ENCODE data around the gene FASTKD3. TPM values are rescaled to one million over a fixed set of nuclear protein-coding genes. Genes with fewer than 3 reads are reported as not detected.

Gene FASTKD3
- total RNA-seq, 2 donors from 2014 or later, result 5.7 to 7.6 TPM

DNA sequence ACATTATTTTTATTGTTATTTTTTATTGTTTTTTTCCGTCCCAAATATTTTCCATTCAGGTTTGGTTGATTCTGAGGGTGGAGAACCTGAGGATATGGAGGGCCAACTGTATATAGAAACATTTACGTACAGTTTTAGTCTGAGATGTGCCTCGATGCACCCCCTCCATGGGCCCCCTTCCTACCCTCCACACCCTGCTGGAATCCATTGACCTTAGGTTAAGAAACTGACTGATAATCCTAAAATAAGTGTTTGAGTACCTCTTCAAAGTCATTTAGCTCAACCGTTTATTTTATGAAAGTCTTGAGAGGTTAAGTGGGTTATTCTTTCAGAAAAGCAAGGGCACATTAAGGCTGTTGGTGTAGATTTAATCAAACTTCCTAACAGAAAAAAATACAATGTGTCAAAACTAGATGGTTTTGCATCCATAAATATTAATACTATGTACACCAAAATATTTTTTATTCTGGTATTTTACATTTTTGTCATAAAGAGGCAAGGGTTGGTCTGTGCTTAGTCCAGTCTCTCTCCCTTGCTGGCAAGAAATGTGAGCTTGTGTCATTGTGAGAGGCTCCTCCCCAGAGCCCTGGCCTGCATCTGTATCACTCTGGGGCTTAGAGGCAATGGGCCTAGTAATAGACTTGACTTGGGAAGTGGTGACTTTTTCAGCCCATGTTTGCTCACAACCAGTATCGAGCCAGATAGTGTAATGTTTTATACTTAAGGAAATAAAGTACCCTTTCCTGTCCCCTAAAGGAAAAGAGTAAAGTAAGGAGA is 15.8 kb upstream of the FASTKD3 start:
- intact Hi-C loops (cut with DNase I), result no loop called here
- no peak for DNase-seq (ENCODE audit: low spot score)

DNA sequence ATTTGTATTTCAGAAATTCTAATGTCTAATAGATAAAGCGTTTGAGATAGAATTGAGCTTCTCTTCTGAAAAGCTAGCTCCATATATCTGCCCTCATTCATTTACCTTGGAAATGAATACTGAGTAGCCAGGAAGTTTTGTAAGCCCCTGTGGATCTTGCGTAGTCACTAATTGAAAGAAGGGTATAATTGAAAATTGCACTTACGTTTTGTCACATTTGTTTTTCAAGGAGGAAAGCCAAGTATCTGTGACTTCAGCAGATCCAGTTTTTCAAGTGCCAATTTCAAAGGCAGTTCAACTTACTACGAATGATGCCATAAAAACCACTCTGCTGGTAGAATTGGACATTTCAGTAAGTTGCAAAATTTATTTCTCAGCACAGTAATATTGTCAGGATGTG is 14.1 kb upstream of the FASTKD3 start:
- DNase-seq (ENCODE audit: low spot score), result no peak
- intact Hi-C loops (cut with DNase I), result no loop called here

DNA sequence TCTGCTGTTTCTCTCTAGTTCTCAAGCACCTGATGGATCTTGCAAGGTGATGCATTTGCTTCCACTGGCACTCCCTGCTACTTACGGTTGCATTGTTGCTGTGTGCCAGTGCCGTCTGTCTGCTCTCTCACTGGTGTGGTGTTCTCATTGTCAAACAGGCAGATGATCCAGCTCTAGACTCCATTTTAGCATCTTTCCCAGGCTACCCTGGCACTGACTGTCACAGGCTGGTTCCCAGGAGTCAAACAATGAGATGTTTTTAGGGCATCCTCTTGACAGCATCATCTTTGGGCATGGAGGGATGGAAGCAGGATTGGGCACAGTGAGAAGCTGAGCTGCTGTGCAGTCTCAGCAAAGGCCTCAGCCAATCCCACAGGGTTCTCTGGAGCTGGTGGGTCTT is 13.0 kb upstream of the FASTKD3 start:
- intact Hi-C loops (cut with DNase I), result no loop called here
- no peak for DNase-seq (ENCODE audit: low spot score)

DNA sequence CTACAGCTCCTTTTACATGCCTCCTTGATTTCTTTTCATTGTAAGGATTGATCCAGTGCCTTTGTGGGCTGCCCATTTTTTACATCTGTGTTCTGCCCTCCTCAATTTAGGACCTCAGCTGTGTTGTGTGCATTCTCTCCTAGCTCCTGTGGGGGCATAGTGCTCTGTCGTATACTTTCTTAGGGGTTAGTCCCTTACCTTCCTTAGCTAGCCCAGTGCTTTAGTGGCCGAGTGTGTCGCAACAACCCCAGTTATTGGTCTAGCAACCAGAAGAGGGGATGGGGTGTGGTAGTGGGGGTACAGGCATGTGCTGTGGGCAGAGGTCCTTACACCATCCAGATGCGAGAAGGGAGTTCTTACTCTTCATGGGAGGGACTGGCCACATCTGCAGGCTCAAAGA is 12.3 kb upstream of the FASTKD3 start:
- intact Hi-C loops (cut with DNase I), result no loop called here
- DNase-seq (ENCODE audit: low spot score), result no peak

DNA sequence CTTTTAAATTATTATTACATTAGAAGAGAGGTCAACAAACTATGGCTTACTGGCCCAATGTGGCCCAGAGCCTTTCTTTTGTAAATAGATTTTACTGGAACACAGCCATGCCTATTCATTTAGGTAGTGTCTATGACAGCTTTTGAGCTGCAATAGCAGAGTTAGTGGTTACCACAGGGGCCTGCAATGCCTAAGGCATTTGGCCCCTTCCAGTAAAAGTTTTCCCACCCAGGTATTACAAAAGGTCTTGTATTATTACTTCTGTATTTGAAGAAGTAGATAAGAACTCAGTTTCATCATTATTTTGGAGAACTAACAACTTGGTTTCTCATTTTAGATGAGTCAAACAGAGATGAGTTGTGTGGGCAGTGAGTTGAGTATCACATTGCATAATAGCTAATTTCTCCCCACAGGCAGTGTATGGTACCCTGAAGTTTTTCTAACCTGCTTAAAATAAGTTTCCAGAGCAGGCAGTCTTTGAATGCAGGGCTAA is 9.6 kb upstream of the FASTKD3 start:
- DNase-seq (ENCODE audit: low spot score), result no peak
- intact Hi-C loops (cut with DNase I), result no loop called here

DNA sequence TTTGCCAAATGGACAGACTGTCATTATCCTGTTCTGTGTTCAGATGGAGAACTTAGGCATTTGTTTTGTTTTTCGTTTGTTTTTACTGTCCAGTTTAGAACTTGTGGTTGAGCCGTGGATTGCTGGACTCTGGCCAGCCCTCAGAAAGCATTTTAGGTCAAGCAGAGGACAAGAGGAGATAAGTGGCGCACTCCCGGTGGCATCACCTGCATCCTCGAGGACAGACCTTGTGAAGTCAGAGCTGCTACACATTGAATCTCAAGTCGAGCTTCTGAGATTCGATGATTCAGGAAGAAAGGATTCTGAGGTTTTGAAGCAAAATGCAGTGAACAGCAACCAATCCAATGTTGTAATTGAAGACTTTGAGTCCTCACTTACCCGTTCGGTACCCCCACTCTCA is 9.0 kb upstream of the FASTKD3 start:
- no peak for DNase-seq (ENCODE audit: low spot score)
- intact Hi-C loops (cut with DNase I), result no loop called here

DNA sequence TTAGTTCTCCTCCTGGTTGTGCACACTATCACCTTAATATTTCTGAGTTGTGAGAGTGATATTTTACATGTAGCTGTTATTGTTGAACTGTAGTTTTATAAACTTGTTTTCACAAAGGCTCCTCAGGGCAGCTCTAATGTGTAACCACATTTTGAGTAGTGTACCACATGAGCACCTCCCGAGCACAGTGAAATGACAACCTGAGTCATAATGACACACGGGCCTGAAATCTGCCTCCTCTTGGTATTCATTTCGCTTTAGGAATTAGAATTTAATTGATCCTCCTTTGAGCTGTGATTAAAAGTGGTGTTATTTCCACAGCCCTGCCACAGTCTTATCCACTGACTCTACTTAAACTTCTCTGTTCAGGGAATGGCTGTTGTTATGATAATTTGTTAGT is 8.0 kb upstream of the FASTKD3 start:
- intact Hi-C loops (cut with DNase I), result no loop called here
- DNase-seq (ENCODE audit: low spot score), result no peak

DNA sequence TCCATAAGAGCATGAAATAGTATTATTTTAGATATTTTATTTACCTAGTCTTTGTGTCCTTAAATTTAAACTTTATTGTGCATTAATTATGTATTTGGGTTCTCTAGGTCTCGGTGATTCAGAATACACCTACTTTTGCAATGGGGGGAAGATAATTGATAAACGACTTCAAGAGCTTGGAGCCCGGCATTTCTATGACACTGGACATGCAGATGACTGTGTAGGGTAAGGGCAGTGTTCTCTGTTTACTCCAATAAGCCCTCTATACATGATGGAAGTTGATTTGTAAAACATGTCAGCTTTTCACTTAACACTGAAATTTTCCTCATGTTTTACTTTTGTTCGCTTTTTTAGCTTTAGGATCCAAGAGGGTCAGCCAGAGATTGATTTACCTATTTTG is 6.3 kb upstream of the FASTKD3 start:
- intact Hi-C loops (cut with DNase I), result no loop called here
- DNase-seq (ENCODE audit: low spot score), result no peak

DNA sequence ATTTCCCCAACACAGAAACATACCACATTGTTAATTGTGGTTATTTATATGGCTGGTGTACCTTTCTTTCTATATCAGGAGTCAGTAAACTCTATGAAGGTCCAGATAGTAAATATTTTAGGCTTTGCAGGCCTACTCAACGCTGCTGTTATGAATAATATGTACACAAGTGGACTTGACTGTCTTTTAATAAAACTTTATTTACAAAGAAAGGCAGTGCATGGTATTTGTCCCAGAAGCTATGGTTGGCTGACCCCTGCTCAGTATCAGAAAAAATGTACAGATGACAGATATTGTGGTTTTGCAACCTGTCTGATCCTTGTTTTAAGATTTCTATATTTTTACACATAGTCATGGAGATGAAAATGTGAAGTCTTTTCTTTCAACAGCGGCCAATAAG is 5.8 kb upstream of the FASTKD3 start:
- intact Hi-C loops (cut with DNase I), result no loop called here

DNA sequence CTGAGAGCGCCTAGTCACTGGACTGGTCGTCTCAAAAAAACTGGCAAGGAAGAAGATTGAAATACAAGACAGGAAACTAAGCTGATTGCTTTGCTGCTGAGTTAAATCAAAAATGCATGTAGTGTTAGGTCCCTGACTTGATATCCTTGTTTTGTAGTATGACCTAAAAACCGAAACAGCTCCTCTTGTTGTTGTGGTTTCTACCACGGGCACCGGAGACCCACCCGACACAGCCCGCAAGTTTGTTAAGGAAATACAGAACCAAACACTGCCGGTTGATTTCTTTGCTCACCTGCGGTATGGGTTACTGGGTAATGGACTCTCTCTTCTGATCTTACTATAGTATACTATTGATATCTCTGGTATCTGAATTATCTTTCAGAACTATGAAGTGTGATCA is 4.4 kb upstream of the FASTKD3 start:
- intact Hi-C loops (cut with DNase I), result no loop called here

More for the DNA sequence above, 5.8 kb upstream of the FASTKD3 start:
- DNase-seq (ENCODE audit: low spot score), result no peak

DNA sequence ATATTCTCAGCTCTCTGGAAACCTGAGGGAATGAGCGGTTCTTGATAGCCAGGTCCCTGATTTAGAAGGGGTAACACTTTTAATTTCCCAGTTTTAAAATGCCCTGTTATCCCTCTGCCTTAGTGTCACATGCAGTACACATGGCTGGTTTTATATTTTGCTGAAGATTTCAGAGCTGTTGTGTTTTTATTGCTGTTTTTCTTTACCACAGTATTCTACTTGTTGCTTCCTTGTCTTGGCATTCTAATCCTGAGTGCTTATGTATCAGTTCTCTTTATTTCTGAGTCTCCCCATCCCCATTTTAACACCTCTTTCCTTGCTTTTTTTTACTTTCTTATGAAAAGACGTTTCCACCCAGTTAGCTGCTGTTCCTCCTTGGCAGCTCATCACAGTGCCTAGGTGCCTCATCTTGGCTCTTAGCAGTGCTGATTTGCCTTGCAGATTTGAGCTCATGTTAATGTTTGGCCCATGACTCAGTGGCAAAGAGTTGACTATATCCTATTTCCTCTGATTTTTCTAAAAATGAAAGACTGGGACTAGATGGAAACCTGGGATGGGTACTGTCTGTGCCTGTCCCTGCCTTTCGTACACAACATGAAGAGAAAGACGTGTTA is 3.8 kb upstream of the FASTKD3 start:
- intact Hi-C loops (cut with DNase I), result no loop called here

More for the DNA sequence above, 4.4 kb upstream of the FASTKD3 start:
- DNase-seq (ENCODE audit: low spot score), result no peak

DNA sequence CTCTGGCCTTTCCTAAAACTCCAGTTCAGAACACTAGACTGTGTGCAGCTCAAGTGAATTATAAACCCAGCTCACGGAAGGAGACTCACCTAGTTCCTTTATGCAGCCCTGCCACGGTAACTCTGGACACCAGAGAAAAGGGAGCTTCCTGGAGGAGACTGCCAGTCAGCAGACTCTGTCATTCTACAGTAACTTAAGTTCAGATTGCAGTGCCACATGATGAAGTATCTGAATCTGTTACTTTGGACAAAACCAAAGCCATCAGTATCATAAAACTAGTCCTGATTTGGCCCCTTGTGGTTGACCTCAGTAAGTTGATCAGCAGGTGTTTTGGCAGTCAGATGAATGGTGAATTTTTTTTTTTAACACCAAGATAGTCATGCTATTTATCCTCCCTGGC is 2.8 kb upstream of the FASTKD3 start:
- no peak for DNase-seq (ENCODE audit: low spot score)

More for the DNA sequence above, 3.8 kb upstream of the FASTKD3 start:
- DNase-seq (ENCODE audit: low spot score), result no peak

DNA sequence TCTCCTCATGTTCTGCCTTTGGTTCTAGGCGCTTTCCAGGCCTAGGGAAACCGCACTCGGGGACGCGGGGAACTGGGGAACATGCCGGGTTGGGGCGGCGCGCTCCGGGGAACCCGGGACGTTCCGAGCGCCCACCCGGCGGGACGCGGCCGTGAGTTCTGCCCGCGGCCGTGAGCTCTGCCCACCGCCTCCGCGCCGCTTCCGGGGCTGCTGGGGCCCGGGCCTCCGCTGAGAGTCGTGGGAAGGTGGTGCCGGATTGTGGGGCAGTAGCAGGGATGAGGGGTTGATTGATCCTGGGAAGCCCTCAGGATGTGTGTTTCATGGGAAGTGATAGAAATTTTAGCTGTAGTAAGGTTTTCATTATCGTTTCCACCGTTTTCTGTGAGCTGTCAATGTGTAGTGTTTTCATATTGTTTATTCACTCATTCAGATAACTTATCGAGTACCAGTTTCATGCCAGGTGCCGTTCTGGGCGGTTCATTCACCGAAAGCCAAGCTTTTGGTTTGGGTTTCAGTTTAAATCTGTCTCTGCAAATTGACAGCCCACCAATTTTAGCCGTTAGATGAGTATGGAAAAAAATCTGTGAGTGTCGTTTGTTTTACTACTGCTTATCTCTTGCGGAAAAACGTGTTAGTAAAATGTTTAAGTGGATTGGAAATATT is 774 bp upstream of the FASTKD3 start:
- intact Hi-C loops (cut with DNase I), result no loop called here
- peak; percentile 82 for DNase-seq (ENCODE audit: low spot score)

More for the DNA sequence above, 2.8 kb upstream of the FASTKD3 start:
- intact Hi-C loops (cut with DNase I), result no loop called here

DNA sequence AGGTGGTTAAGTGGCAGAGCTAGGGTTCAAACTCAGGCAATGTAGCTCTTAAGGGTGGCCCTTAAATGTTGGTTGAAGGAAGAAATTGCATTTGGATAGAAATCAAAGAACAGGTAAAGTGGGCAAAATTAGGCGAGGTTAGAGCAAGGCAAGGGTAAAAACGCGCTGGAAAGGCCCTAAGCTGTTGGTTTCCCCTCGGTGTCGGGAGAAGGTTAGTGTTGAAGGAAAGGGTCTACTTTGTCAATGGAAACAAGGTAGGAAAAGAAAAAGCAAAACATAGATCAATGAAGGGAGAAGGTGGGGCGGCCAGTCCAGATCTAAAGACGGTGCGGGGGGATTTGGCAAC is 431 bp downstream of the FASTKD3 start:
- intact Hi-C loops (cut with DNase I), result no loop called here
- no peak for DNase-seq (ENCODE audit: low spot score)

DNA sequence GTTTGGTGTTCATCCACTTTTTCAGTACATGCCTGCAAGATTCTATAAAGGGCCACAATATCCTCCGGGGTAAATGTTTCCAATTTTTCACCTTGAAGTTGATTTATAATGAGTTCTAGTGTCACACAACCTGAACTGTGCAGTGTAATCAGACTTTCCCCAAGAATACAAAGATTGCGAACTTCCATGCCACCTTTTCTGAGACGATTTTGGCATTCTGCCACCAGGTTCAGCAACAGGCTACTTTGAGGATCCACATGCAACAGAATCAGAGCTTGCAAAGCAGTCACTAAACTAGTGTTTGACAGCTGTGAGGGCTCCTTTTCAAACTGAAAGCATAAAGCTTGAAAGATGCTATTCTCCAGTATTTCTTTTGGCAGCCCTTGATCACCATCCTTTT is 1.6 kb downstream of the FASTKD3 start:
- intact Hi-C loops (cut with DNase I), result no loop called here
- no peak for DNase-seq (ENCODE audit: low spot score)

DNA sequence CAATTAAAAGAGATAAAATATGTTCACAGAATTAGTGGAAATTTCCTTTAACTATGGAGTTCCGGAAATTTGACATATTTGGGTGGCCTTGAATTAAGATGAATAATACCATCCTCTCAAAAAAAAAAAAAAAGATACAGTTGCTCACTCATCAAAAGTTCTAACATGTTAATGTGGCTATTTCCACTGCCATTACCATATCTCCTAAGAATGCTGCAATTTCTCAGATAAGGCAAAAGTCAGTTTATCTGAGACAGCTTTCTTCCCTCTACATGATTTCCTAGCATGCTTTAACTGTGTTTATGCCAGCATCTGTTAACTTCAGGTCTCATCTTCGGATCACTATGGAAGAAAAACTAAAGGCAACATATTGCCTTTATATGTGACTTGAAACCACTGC is 2.6 kb downstream of the FASTKD3 start:
- intact Hi-C loops (cut with DNase I), result no loop called here
- DNase-seq (ENCODE audit: low spot score), result no peak

DNA sequence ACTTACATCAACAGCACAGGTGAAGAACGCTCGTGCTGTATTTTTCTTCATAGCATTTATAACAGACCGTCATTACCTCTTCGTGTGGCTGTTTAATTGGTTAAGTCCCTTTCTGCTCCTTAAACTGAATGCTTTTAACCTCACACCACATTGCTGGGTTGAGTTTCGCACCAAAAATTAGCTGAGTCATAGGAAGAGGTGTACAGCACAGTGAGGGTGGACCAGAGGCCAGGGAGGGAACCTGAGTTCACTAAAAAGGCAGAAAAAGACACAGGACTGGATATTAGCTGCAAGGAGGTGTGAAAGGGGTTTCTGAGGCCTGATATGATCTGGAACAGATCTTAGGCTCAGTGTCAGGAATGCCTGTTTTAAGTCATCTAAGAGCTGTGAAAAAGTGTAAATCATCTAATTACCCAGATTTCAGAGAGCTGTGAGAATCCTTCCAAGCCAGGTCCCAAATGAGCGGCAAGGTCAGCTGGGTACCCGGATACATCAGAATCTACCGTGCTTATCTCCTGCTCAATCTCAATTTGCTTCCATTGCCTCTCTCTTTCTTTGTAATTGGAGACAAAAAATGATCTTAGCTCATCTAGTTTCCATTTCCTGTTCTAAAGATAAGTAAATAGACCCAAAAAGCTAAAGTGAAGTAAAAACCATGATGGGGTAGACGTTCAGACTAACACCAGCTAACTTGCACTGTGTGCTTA is 10.8 kb downstream of the FASTKD3 start:
- intact Hi-C loops (cut with DNase I), result no loop called here
- DNase-seq (ENCODE audit: low spot score), result no peak

DNA sequence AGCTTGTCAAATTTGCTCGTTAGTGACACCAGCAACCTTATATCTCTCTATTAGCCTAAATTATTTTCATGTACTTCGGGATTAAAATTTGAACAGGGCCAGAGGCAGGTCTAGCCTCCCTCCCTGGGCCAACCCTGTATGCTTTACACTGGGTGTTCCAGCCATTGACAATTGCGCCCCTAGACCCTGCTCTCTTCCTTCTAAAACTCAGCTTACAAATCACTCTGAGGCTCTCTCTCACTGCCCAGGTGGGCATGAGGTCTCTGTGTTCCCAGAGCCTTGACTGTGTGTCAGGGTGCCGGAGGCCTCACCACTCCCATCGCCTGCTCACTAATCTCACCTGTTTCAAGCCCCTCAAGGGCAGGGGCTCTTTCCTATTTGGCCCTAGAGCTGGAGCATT is 11.5 kb downstream of the FASTKD3 start:
- intact Hi-C loops (cut with DNase I), result no loop called here
- DNase-seq (ENCODE audit: low spot score), result no peak

DNA sequence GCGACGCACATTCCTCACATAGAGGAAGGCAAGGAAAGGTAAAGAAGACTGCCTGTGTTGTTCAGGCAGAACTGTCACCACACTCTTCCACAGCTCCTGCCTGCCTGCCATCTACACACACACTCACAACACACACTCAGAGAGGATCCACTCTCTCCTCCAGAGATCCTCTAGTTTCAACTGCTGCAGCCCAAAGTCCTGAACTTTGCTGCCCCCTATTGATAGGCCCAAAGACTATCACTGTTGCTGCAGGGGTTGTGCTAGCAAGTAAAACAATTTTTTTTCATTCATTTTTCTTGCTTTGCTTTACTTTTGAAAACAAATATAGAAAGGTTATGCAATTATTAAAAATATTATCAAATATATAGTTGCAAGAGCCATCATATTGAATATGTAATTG is 12.0 kb downstream of the FASTKD3 start:
- intact Hi-C loops (cut with DNase I), result no loop called here
- DNase-seq (ENCODE audit: low spot score), result no peak

DNA sequence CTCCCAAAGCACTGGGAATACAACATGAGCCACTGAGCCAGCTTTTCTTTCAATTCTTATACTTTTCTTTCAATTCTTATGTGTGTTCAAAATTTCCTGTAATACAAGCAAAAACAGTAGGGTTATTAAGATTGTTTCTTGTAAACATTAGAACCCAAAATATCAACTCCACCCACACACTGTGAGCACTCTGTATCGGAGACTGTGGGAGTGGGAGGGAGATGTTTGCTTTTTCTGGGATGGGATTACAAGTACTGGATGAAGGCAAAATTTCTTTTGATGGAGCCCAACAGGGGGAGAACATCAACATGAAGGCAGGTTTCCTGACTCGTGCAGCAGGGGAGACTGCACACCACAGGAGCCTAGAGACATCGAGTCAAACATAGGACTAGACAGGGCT is 13.2 kb downstream of the FASTKD3 start:
- intact Hi-C loops (cut with DNase I), result no loop called here
- no peak for DNase-seq (ENCODE audit: low spot score)

Measured in posterior vena cava (tissue), 2 donors.